KMS-11 (cell line): Measurements from ENCODE around the gene RAB31.
"Not testable (repeated sequence)": the region's sequence is repeated elsewhere in the genome, so short reads cannot be mapped to it uniquely, and the experiment has no call there.

Experiments
- H2AFZ ChIP-seq: fragments of 200-600 bp; sonication (generic); 2 replicates; pipeline ENCODE4 v1.6.1; 2016; ENCODE audit warnings: antibody characterized with exemption, mixed run types, low read depth
- H3K27ac ChIP-seq: fragments of 200-600 bp; sonication (generic); 2 replicates; pipeline ENCODE4 v1.6.1; 2016; ENCODE audit warnings: mild to moderate bottlenecking, mixed run types
- H3K27me3 ChIP-seq: fragments of 200-600 bp; sonication (generic); 2 replicates; pipeline ENCODE4 v1.6.1; 2017; ENCODE audit warnings: mild to moderate bottlenecking, low read depth, mixed run types, moderate library complexity; ENCODE audit not compliant: insufficient read depth
- H3K36me3 ChIP-seq: fragments of 200-600 bp; sonication (generic); 2 replicates; pipeline ENCODE4 v1.6.1; 2017; ENCODE audit warnings: mild to moderate bottlenecking, mixed run types; ENCODE audit not compliant: insufficient read depth
- H3K4me1 ChIP-seq: fragments of 200-600 bp; sonication (generic); 2 replicates; pipeline ENCODE4 v1.6.1; 2016; ENCODE audit warnings: mild to moderate bottlenecking, low read depth, mixed run types; ENCODE audit not compliant: poor library complexity, severe bottlenecking
- H3K4me2 ChIP-seq: fragments of 200-600 bp; sonication (generic); 2 replicates; pipeline ENCODE4 v1.7.0; 2016; ENCODE audit warnings: mild to moderate bottlenecking, mixed run types
- H3K4me3 ChIP-seq: fragments of 200-600 bp; sonication (generic); IDR thresholded peaks from 2 replicates; pipeline ENCODE4 v1.6.1; 2017; ENCODE audit warnings: low read depth, low read length, mixed read lengths; ENCODE audit not compliant: insufficient read depth
- H3K79me2 ChIP-seq: fragments of 200-600 bp; sonication (generic); 2 replicates; pipeline ENCODE4 v1.6.1; 2016; ENCODE audit warnings: low read depth, mixed run types; ENCODE audit not compliant: insufficient read depth
- H3K9ac ChIP-seq: fragments of 200-600 bp; sonication (generic); 2 replicates; pipeline ENCODE4 v1.6.1; 2016; ENCODE audit warnings: mild to moderate bottlenecking, mixed run types
- H4K20me1 ChIP-seq: fragments of 200-600 bp; sonication (generic); 2 replicates; pipeline ENCODE4 v1.6.1; 2016; ENCODE audit warnings: mild to moderate bottlenecking, mixed run types; ENCODE audit not compliant: insufficient read depth
- CTCF ChIP-seq: fragments of 200-600 bp; sonication (generic); conservative IDR thresholded peaks from 2 replicates; pipeline ENCODE4 v1.6.1; 2017; ENCODE audit warnings: low read depth, mild to moderate bottlenecking, antibody characterized with exemption, low read length, moderate library complexity, mixed read lengths

Gene RAB31

GRCh38 chr18:9673296-9674251 is 34.5 kb upstream of the RAB31 start:
- TF ChIP-seq CTCF: peak; percentile 45
- H3K4me2 ChIP-seq: peak overlapping the region; percentile 26
- peak overlapping the region; percentile 19; the same call in 1 of the 2 replicates for H2AFZ ChIP-seq
- H3K27me3 ChIP-seq: no peaks in the 10 kb centered on the region
- H3K4me1 ChIP-seq: peaks cover 22% of the 10 kb centered on the region
- H3K27ac ChIP-seq: peak overlapping the region; percentile 76
- no peaks in the 10 kb centered on the region for H3K79me2 ChIP-seq
- peak overlapping the region; percentile 28; the same call in 1 of the 2 replicates for H3K9ac ChIP-seq
- no peaks in the 10 kb centered on the region for H4K20me1 ChIP-seq
- H3K4me3 ChIP-seq: no peak overlapping the region
- H3K36me3 ChIP-seq: no peaks in the 10 kb centered on the region

- not testable (repeated sequence) for H4K20me1 ChIP-seq, H3K36me3 ChIP-seq, H3K79me2 ChIP-seq, H3K4me2 ChIP-seq, H3K27me3 ChIP-seq, H3K4me3 ChIP-seq, H2AFZ ChIP-seq, H3K9ac ChIP-seq, H3K27ac ChIP-seq
- peaks cover 13% of the 10 kb centered on the region for H3K4me1 ChIP-seq
Measured at GRCh38 chr18:9678216-9678615, 29.9 kb upstream of the RAB31 start.

GRCh38 chr18:9679125-9679524 is 29.0 kb upstream of the RAB31 start:
- H2AFZ ChIP-seq: no peak overlapping the region
- no peaks in the 10 kb centered on the region for H3K36me3 ChIP-seq
- peaks cover 15% of the 10 kb centered on the region for H3K4me1 ChIP-seq
- no peak overlapping the region for H3K4me2 ChIP-seq
- H3K27me3 ChIP-seq: no peaks in the 10 kb centered on the region
- TF ChIP-seq CTCF: no peak
- no peak overlapping the region for H3K9ac ChIP-seq
- no peak overlapping the region for H3K27ac ChIP-seq
- no peaks in the 10 kb centered on the region for H4K20me1 ChIP-seq
- no peak overlapping the region for H3K4me3 ChIP-seq
- no peaks in the 10 kb centered on the region for H3K79me2 ChIP-seq

GRCh38 chr18:9681217-9681616 is 26.9 kb upstream of the RAB31 start:
- H3K4me1 ChIP-seq: peaks cover 28% of the 10 kb centered on the region
- H3K36me3 ChIP-seq: no peaks in the 10 kb centered on the region
- no peak overlapping the region for H2AFZ ChIP-seq
- H4K20me1 ChIP-seq: no peaks in the 10 kb centered on the region
- H3K9ac ChIP-seq: no peak overlapping the region
- H3K79me2 ChIP-seq: no peaks in the 10 kb centered on the region
- no peak overlapping the region for H3K4me3 ChIP-seq
- H3K4me2 ChIP-seq: no peak overlapping the region
- no peak for TF ChIP-seq CTCF
- no peak overlapping the region for H3K27ac ChIP-seq
- H3K27me3 ChIP-seq: no peaks in the 10 kb centered on the region

- Histone ChIP-seq H3K27me3 (no peaks in the 10 kb centered on the region), H3K36me3 (no peaks in the 10 kb centered on the region), H3K4me1 (peaks cover 28% of the 10 kb centered on the region), H3K9ac (no peak overlapping the region), H3K79me2 (no peaks in the 10 kb centered on the region), H2AFZ (no peak overlapping the region), H3K27ac (no peak overlapping the region), H3K4me2 (no peak overlapping the region), H4K20me1 (no peaks in the 10 kb centered on the region), H3K4me3 (no peak overlapping the region)
- no peak for TF ChIP-seq CTCF
Measured at GRCh38 chr18:9682572-9682971, 25.5 kb upstream of the RAB31 start.
